A673 (cell line): ENCODE results near the gene FAM163B. TPM values are rescaled to one million over a fixed set of nuclear protein-coding genes. Genes with fewer than 3 reads are reported as not detected.

Experiments
- BruUV-seq: library from RNA; stranded (reverse); fragments of 400-500 nt; replicated peaks from 2 replicates; lab custom pipeline; 2021; lab: Mats Ljungman, UMichigan
- CTCF ChIA-PET: fragments of 300-600 bp; sonication (Branson Sonifier 250); formaldehyde crosslinking; loops from one replicate; lab custom pipeline; 2022; ENCODE audit warnings: antibody characterized with exemption; lab: Charles Lee
- POLR2A ChIA-PET: fragments of 300-600 bp; sonication (Branson Sonifier 250); formaldehyde crosslinking; loops from one replicate; lab custom pipeline; 2022; ENCODE audit warnings: antibody characterized with exemption; ENCODE audit not compliant: low non-redundant PET; lab: Charles Lee
- DNase-seq: peaks from one replicate; pipeline ENCODE4 v3.0.0-alpha.2; 2015; ENCODE audit warnings: low spot score
- H3K27ac ChIP-seq: fragments of 200-600 bp; sonication (generic); 2 replicates; pipeline ENCODE4 v1.5.1; 2016; ENCODE audit warnings: mixed run types, low read depth, mild to moderate bottlenecking, mixed read lengths, antibody characterized with exemption, low read length; ENCODE audit not compliant: poor library complexity, severe bottlenecking
- H3K27me3 ChIP-seq: fragments of 200-600 bp; sonication (generic); replicated peaks from 2 replicates; pipeline ENCODE4 v1.6.1; 2017; ENCODE audit warnings: mixed run types, low read depth, mild to moderate bottlenecking, mixed read lengths, antibody characterized with exemption, low read length; ENCODE audit not compliant: insufficient read depth, poor library complexity
- H3K36me3 ChIP-seq: fragments of 200-600 bp; sonication (generic); 2 replicates; pipeline ENCODE4 v1.6.1; 2016; ENCODE audit warnings: mixed run types, mild to moderate bottlenecking, mixed read lengths, antibody characterized with exemption, low read length; ENCODE audit not compliant: insufficient read depth, poor library complexity, severe bottlenecking
- H3K4me1 ChIP-seq: fragments of 200-600 bp; sonication (generic); 2 replicates; pipeline ENCODE4 v1.6.1; 2017; ENCODE audit warnings: mixed run types, mild to moderate bottlenecking, mixed read lengths, antibody characterized with exemption, low read length; ENCODE audit not compliant: insufficient read depth, poor library complexity, severe bottlenecking
- H3K4me3 ChIP-seq: fragments of 200-600 bp; sonication (generic); 2 replicates; pipeline ENCODE4 v1.5.1; 2016; ENCODE audit warnings: low read depth, mixed run types, mild to moderate bottlenecking, mixed read lengths, low read length; ENCODE audit not compliant: poor library complexity, severe bottlenecking
- H3K9me3 ChIP-seq: fragments of 200-600 bp; sonication (generic); 2 replicates; pipeline ENCODE4 v1.6.1; 2016; ENCODE audit warnings: mixed run types, low read depth, mild to moderate bottlenecking, mixed read lengths, antibody characterized with exemption, low read length; ENCODE audit not compliant: poor library complexity, severe bottlenecking
- EZH2 ChIP-seq: fragments of 200-600 bp; sonication (generic); IDR thresholded peaks from 2 replicates; pipeline ENCODE4 v1.6.1; 2017; ENCODE audit warnings: borderline replicate concordance, low read depth, mild to moderate bottlenecking, mixed read lengths, antibody characterized with exemption, low read length; ENCODE audit not compliant: poor library complexity, severe bottlenecking
- intact Hi-C: fragments of 100-400 bp; cut with micrococcal nuclease; formaldehyde crosslinking; loops from one replicate; pipeline ENCODE4 v1.10.0; 2022; ENCODE audit not compliant: unreplicated experiment
- total RNA-seq: library from RNA; stranded (reverse); gene quantifications from 2 replicates; pipeline ENCODE4 v1.2.3, GENCODE V29; 2021
- TF ChIP-seq, protein P1 (sequence below): fragments of 300-800, 200-600 bp; sonication (generic); conservative IDR thresholded peaks from 2 replicates; pipeline ENCODE4 v1.5.1; 2017; ENCODE audit warnings: low read depth, mild to moderate bottlenecking, antibody characterized with exemption, low read length, moderate library complexity, mixed read lengths

FAM163B gene
- total RNA-seq, 1 experiment from 2014 or later, result not detected

DNA sequence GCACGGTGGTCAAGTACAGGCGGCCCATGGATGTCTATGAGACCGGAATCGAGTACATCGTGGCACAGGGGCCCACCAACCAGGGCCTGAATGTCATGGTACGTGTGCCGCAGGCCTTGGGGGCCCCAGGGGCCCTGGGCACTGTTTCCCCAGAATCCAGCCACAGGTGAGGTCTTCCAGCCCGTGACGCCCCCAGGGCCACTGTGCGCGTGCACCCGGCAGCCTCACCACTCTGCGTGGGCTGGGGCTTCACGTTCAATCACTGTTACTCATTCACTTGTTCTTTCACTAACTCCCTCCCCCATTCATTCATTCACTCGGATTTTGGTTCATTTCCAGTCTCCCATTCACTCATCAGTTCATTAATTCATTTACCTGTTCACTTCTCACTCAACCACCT is 62.1 kb downstream of the FAM163B start:
- no peak for DNase-seq
- H3K27ac ChIP-seq, result no peak overlapping the region
- no peaks in the 10 kb centered on the region for H3K36me3 ChIP-seq
- no peak overlapping the region for H3K4me3 ChIP-seq
- POLR2A ChIA-PET, result no interaction called here
- CTCF ChIA-PET, result no interaction called here
- H3K4me1 ChIP-seq, result no peaks in the 10 kb centered on the region
- no TSS peak for BruUV-seq
- intact Hi-C loops, result no loop called here
- TF ChIP-seq EZH2, result no peak
- TF ChIP-seq, protein P1, sequence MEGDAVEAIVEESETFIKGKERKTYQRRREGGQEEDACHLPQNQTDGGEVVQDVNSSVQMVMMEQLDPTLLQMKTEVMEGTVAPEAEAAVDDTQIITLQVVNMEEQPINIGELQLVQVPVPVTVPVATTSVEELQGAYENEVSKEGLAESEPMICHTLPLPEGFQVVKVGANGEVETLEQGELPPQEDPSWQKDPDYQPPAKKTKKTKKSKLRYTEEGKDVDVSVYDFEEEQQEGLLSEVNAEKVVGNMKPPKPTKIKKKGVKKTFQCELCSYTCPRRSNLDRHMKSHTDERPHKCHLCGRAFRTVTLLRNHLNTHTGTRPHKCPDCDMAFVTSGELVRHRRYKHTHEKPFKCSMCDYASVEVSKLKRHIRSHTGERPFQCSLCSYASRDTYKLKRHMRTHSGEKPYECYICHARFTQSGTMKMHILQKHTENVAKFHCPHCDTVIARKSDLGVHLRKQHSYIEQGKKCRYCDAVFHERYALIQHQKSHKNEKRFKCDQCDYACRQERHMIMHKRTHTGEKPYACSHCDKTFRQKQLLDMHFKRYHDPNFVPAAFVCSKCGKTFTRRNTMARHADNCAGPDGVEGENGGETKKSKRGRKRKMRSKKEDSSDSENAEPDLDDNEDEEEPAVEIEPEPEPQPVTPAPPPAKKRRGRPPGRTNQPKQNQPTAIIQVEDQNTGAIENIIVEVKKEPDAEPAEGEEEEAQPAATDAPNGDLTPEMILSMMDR, result no peak
- no peaks in the 10 kb centered on the region for H3K9me3 ChIP-seq
- no peaks in the 10 kb centered on the region for H3K27me3 ChIP-seq

DNA sequence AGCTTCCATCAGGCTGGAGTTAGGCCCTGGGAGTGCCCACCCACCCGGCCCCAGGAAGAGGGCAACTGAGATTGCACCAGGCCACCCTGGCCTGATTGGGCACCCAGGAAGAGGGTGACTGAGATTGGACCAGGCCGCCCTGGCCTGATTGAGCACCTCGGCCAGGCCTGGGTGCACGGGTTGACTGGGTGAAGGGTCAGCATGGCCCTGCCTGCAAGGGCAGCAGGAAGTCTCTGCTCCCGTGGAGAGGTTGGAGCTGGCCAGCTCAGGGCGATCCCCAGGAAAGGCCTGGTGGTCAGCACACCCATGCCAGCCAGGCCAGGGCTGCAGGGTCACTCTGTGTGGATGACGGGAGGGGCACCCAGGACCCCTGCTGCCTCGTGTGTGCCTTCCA is 62.9 kb downstream of the FAM163B start:
- no peaks in the 10 kb centered on the region for H3K9me3 ChIP-seq
- H3K27ac ChIP-seq, result no peak overlapping the region
- CTCF ChIA-PET, result no interaction called here
- TF ChIP-seq, protein P1, result no peak
- TF ChIP-seq EZH2, result no peak
- H3K4me3 ChIP-seq, result no peak overlapping the region
- no peak for DNase-seq
- no TSS peak for BruUV-seq
- no peaks in the 10 kb centered on the region for H3K27me3 ChIP-seq
- no peaks in the 10 kb centered on the region for H3K4me1 ChIP-seq
- POLR2A ChIA-PET, result no interaction called here
- intact Hi-C loops, result no loop called here
- no peaks in the 10 kb centered on the region for H3K36me3 ChIP-seq

DNA sequence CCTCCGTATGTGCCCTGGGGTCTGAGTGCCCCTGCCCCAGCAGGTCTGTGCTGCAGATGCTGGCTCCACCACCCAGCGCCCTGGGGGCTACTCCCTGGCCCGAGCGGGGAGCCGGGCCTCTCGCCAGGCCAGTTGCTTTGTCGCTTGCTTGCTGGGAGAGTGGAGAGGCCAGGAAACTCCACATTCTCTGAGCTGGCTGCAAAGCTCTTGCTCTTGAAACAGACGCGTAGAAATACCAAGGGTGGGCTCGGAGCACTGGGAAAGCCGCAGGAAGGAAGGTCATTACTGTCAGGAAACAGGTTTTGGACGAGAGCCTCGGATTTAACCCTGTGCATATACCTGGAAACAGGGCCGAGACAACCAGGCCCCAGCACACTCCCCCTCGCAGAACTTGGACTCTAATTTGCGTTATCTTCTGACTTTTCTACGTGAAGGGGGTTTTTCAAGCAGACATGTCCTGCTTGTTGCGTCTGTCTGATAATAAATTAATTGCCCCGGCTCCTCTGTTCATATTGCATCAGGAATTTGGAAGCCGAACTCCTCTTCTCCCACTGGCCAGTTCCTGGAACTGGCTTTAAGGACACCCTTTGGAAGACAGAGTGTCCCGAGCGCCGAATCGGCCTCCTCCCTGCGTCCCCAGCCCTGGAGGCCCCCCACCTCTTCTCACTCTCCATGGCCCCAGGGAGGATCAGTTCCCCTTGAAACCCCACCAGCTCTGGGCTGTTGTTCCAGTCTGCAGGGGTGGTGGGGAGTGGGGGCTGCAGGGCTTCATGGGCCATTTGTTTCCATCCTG is 63.5 kb downstream of the FAM163B start:
- no TSS peak for BruUV-seq
- Histone ChIP-seq H3K27me3 (no peaks in the 10 kb centered on the region), H3K9me3 (no peaks in the 10 kb centered on the region), H3K36me3 (no peaks in the 10 kb centered on the region), H3K4me3 (no peak overlapping the region), H3K27ac (no peak overlapping the region), H3K4me1 (no peaks in the 10 kb centered on the region)
- POLR2A ChIA-PET, result no interaction called here
- CTCF ChIA-PET, result no interaction called here
- intact Hi-C loops, result no loop called here
- DNase-seq, result no peak
- no peak for TF ChIP-seq EZH2
